ENCODE results near the gene OLFML1. TPM values are rescaled to one million over a fixed set of nuclear protein-coding genes. Genes with fewer than 3 reads are reported as not detected.

OLFML1 gene
- total and polyA plus RNA-seq, 2 donors (not counting 3 experiments of a cell fraction or from before 2014, with no cell fraction given): not detected

- intact Hi-C loops (cut with micrococcal nuclease) (loop anchor here (10.0 kb wide), 1 partner anchor 245 kb away; no protein-coding TSS in a partner anchor), dilution Hi-C loops (cut with MboI; ENCODE audit: extremely low pct_ligation_motif_present, low sequenced_read_pairs) (no loop called here)
- Histone ChIP-seq H3K36me3 (ENCODE audit: control insufficient read depth in 2 of 2, extremely low read depth in 1 of 2, insufficient read depth in 2 of 2, low read length in 2 of 2) (no peaks in the 10 kb centered on the region), H3K27ac (ENCODE audit: insufficient read depth, low read depth, low read length) (no peak overlapping the region), H3K9ac (replicated peaks; ENCODE audit: extremely low read depth, insufficient read depth, low read length) (no peak overlapping the region), H3K79me2 (ENCODE audit: control insufficient read depth, insufficient read depth, low read length) (no peaks in the 10 kb centered on the region), H3K9me3 (replicated peaks; ENCODE audit: control insufficient read depth, insufficient read depth, low read length) (no peaks in the 10 kb centered on the region), H3K4me2 (ENCODE audit: insufficient read depth, low read length) (no peak overlapping the region), H3K9me1 (replicated peaks; ENCODE audit: control insufficient read depth, extremely low read depth, insufficient read depth, low read length) (no peaks in the 10 kb centered on the region), H3K4me1 (ENCODE audit: control insufficient read depth, extremely low read depth, insufficient read depth, low read length) (no peaks in the 10 kb centered on the region), H4K20me1 (replicated peaks; ENCODE audit: control insufficient read depth, extremely low read depth, insufficient read depth, low read length) (no peaks in the 10 kb centered on the region), H3K27me3 (ENCODE audit: control insufficient read depth in 2 of 2, insufficient read depth in 2 of 2, low read length in 2 of 2) (no peaks in the 10 kb centered on the region), H2AFZ (ENCODE audit: low read depth, low read length) (no peak overlapping the region), H3K4me3 (replicated peaks in 1 of 3; ENCODE audit: insufficient read depth in 1 of 3, low read depth in 1 of 3, low read length in 3 of 3) (no peak overlapping the region)
- POLR2A ChIA-PET: no interaction called here
- no TSS peak for BruUV-seq (replicated peaks)
- CTCF ChIA-PET: interaction anchor here (0.6 to 2.0 kb wide), 3 partner anchors 11 to 208 kb away, joined by 3 to 5 read pairs (median 4); no protein-coding TSS in a partner anchor
- DNase-seq (ENCODE audit: low read depth, low spot score) (no peak), FAIRE-seq (no peak)
- TF ChIP-seq JUN (IDR thresholded peaks at IDR 0.05; ENCODE audit: borderline replicate concordance, insufficient read depth, insufficient read length, low read depth): no peak
- no peak for TF ChIP-seq CTCF (IDR thresholded peaks at IDR 0.05; ENCODE audit: extremely low read depth in 1 of 2, insufficient read depth in 1 of 2, low read depth in 1 of 2, low read length in 2 of 2)
- TF ChIP-seq EZH2 (IDR thresholded peaks at IDR 0.05; ENCODE audit: borderline replicate concordance, low read depth, low read length, severe bottlenecking): no peak
- no peak for TF ChIP-seq GATA2 (IDR thresholded peaks at IDR 0.05; ENCODE audit: insufficient read depth, insufficient read length, low read depth, low read length)
- TF ChIP-seq POLR2AphosphoS5 (IDR thresholded peaks at IDR 0.05; ENCODE audit: insufficient read depth, low read depth, low read length): no peak
- TF ChIP-seq, protein P1, sequence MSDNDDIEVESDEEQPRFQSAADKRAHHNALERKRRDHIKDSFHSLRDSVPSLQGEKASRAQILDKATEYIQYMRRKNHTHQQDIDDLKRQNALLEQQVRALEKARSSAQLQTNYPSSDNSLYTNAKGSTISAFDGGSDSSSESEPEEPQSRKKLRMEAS (IDR thresholded peaks at IDR 0.05; ENCODE audit: insufficient read depth, insufficient read length): no peak
- TF ChIP-seq FOS (IDR thresholded peaks at IDR 0.05; ENCODE audit: borderline replicate concordance, insufficient read depth, low read length): no peak
- no peak for TF ChIP-seq POLR2A (IDR thresholded peaks at IDR 0.05; ENCODE audit: low read depth, low read length)
Observed at GRCh38 chr11:7449841-7450214, 35.5 kb upstream of the OLFML1 start.
